HG02885 (cell line): ENCODE data around the gene PLEKHF1.
"Not testable (repeated sequence)": the region's sequence is repeated elsewhere in the genome, so short reads cannot be mapped to it uniquely, and the experiment has no call there.

Experiments used
- ATAC-seq: cut with Tn5 transposase; IDR thresholded peaks from one replicate; pipeline ENCODE4 v1.9.1; 2021; ENCODE audit warnings: mild to moderate bottlenecking; ENCODE audit not compliant: unreplicated experiment, poor library complexity

The PLEKHF1 gene

DNA sequence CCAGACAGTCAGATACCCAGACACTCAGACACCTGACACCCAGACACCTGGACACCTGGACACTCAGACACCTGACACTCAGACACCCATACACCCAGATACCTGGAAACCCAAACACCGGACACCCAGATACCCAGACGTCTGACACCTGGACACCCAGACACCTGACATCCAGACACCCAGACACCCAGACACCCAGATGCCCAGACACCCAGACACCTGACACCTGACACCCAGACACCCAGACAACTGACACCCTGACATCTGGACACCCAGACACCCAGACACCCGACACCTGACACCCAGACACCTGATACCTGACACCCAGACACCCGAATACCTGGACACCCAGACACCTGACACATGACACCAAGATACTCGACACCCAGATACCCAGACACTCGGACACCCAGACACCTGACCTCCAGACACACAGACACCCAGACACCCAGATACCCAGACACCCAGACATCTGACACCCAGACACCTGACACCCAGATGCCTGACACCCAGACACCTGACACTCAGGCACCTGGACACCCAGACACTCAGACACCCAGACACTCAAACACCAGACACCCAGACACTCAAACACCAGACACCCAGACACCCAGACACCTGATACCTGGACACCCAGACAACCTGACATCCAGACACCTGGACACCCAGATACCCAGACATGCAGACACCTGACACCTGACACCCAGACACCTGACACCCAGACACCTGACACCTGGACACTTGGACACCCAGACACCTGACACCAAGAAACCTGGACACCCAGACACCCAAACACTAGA is 30.7 kb downstream of the PLEKHF1 start:
- ATAC-seq: no peak

DNA sequence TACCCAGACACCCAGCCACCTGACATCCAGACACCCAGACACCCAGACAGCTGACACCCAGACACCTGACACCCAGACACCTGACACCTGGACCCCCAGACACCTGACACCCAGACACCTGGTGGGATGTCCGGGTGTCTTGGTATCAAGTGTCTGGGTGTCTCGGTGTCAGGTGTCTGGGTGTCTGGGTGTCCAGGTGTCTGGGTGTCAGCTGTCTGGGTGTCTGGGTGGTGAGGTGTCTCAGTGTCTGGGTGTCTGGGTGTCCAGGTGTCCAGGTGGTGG is 31.2 kb downstream of the PLEKHF1 start:
- no peak for ATAC-seq

DNA sequence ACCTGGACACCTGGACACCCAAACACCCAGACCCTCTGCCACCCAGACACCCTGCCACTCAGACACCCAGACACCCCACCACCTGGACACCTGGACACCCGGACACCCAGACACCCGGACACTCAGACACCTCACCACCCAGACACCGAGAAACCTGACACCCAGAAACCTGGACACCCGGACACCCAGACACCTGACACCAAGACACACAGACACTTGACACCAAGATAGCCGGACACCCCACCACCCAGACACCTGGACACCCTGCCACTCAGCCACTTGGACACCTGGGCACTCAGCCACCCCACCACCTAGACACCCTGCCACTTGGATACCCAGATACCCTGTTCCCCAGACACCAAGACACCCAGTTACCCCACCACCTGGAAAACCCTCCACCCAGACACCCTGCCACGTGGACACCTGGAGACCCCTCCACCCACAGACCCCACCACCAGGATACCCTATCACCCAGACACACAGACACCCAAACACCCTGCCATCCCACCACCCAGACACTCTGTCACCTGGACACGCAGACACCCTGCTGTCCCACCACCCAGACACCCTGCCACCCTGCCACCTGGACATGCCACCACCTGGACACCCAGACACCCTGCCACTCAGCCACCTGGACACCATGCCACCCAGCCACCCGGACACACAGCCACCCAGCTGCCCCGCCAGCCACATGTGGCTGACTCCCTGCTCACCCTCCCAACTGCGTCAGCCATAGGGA is 32.4 kb downstream of the PLEKHF1 start:
- no peak for ATAC-seq

DNA sequence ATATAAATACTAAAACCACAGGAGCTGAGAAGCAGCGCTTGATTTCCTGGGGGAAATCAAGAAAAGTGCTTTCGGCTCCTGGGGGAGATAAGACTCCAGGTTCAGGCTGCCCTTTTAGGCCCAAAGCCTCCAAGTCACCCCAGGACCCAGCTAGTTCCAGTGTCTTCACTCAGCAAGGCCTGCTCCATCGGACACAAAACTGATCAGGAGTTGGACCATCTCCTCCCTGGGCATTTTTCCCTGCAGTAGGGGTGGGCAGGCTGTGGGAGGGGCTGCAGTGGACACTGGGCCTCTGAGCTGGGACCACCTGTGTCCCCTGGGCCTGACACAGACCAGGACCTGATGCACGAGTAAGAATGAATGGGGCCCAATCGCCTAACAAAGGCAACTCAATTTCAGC is 34.6 kb downstream of the PLEKHF1 start:
- ATAC-seq: no peak

DNA sequence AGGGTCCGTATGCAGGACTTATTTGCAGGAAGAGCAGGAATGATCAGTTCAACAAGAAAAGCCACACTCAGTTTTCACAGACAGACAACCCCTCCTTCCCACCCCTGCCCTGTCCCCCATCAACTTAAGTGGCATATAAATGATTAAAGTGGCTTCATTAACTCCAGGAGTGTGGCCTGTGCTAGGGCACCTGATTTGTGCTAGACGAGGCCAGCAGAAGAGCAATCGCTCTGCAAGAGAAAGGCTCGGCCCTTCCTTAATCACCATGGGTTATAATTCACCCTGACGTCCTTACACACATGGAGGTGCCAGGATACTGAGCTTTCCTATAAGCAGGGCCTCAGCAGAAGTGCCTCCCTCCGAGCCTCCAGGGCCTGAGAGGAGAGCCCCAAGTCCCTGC is 35.2 kb downstream of the PLEKHF1 start:
- ATAC-seq: no peak

DNA sequence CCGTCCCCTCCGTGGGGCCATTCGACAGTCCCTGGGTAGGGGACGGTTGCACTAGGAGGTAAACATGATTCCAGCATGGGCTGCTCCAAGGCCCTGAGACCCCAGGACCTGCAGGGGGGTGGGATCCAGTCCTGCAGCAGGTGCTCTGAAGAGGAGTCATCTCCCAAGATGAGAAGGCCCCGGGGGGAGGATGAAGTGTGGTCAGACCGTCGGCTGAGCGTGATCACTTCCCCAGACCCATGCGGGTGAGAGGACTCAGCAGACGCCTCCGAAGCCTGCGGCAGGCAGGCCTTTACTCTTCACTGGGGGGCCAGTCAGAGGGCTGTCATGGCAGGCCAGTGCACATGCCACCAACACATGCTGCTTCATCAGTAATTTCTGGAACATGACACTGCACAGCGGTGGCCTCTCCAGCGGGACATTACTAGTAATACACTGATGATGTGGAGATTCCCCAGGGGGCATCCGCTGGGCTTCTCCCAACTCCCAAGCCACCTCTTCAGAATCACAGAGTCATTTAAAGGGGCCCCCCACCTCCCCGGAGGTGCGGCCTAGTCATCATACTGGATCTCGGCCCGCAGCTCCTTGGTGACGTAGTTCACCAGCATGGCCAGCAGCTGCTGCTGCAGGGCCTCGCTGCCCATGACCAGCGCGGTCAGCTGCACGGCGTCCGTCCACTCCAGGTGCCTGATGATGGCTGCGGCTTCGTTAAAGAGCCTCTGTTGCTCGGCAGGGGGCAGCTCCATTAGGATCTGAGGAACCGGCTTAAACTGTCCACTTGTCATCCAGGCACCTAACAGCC is 37.1 kb downstream of the PLEKHF1 start:
- ATAC-seq: no peak

DNA sequence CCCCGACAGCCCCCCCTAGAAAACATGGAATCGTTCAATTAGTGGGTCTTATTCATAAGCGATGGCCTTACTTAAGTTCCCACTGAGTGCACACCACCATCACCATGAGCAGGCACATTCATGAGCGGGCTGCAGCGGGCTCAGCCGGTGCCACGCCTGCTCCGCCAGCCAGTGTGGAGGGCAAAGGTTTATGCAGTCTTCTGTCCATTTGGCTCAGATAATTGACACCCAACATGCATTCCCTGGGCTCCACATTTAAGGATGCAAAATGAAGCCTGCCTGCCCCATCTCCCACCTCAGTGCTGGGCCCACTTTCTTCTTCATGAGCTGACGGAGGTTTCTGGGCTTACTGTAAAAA is 37.7 kb downstream of the PLEKHF1 start:
- ATAC-seq: no peak

DNA sequence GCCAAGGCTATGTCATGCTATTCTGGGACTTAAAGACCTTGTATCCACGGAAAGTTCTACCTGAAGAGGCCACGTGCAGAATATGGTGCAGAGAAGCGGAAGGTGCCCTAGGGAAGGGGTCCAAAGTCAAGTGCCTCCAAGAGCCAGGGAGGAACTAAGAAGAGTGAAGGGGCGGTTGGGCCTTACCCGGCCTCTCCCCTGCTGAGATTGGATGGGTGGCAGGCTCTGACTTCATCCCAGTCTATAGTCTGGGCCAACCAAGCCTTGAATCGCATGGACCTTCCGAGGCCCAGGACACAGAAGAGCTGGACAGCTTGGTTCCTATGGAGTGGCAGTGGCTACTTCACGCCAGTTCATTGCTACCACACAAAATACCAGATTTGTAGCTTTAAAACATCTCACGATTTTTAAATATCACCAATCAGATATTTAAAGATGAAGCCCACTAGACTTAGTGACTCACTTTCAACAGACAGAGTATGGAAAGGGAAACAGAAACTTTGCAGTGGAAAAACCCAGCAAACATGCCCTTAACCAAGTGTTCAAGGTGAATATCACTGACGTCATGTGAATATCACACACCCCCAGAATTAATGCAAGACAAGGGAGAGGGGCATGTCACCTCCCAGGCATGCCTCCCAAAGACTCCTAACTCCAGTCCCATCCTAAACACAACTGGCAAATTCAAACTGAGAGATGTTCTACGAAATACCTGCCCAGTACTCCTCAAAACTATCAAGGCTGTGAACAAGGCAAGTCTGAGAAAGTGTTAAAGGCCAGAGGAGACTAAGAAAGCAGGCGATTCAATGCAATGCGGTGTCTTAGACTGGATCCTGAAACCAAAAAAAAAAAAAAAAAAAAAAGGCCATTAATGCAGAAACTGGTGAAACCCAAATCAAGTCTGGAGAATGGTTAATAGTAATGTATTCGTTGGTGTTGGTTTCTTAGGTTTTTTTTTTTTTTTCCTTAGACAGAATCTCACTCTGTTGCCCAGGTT is 39.6 kb downstream of the PLEKHF1 start:
- peak; percentile 74 for ATAC-seq

DNA sequence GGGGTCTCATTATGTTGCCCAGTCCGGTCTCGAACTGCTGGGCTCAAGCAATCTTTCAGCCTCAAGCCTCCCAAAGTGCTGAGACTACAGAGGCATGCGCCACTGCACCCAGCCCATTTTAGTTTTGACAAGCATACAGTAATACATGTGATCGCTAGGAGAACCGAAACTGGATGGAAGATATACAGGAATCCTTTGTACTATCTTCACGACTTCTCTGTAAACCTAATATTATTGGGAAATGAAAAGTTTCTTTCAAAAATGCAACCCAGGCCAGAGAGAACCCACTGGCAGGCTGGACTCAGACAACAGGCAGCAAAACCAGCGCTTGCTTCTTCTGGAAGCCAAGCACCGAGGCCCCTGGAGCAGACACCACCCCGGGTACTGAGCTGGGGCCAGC is 40.4 kb downstream of the PLEKHF1 start:
- no peak for ATAC-seq

DNA sequence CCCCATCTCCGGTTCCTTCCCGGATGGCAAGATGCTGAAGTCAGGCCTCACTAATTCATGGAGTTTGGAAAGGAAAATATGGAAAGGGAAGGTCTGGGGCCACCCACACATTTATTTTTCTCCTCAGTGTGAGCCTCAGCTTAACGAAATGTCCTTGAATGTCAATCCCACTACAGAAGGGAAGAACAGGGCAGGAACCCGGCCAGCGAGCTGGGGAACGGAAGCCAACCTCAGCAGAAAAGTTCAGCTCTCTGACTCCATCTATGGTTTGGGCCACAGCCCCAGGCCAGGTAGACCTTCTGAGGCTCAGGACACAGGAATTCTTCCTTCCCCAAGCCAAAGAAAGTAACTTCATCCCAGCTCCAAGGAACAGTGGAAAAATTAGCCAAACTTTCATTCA is 41.4 kb downstream of the PLEKHF1 start:
- no peak for ATAC-seq

DNA sequence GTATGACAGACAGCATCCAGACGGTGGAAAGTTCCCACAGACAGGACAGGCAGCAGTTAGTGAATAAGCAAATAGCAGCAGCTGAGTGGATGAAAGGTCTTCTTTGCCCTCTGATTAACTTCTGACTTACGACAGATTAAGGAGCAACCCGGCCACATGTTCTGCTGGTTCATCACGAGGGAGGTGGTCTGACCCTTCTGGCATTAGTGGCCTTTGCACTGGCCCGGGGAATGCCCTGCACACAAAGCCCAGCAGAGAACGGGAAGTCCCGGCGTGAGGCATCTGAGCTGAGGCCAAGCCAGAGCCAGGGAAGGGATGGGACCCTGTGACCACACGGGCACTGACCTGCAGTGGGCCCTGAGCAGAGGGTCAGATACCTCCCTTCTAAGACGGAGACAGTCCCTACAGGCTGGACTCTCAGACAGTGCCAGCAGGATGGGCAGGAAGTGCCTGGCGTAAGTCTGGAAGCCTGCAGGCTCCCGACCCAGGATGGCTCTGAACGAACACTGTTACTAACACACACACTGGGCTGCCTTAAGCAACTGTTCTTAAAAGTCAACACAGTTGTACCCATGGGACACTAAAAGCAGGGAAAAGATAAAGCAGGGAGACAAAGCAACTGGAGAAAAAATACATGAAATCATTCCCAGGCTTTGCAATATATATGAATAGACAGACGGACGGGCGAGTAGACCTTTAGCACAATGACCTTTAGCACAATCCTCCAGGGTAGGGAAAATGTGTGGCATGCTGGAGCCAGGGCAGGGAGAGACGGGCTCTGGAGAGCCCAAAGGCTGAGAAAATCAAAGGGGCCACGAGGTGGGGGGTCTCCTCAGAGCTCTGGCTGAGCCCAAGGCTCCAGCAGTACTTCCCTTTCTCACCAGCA is 43.5 kb downstream of the PLEKHF1 start:
- ATAC-seq: no peak

DNA sequence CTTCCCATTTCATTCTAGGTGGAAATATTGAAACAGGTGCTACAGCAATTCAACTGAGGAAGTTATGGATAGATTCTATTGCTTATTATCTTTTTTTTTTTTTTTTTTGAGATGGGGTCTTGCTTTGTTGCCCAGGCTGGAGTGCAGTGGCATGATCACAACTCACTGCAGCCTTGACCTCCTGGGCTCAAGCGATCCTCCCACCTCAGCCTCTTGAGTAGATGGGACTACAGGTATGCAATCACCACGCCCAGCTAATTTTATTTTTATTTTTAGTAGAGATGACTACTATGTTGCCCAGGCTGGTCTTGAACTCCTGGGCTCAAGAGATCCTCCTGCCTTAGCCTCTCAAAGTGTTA is 44.2 kb downstream of the PLEKHF1 start:
- not testable (repeated sequence) for ATAC-seq

DNA sequence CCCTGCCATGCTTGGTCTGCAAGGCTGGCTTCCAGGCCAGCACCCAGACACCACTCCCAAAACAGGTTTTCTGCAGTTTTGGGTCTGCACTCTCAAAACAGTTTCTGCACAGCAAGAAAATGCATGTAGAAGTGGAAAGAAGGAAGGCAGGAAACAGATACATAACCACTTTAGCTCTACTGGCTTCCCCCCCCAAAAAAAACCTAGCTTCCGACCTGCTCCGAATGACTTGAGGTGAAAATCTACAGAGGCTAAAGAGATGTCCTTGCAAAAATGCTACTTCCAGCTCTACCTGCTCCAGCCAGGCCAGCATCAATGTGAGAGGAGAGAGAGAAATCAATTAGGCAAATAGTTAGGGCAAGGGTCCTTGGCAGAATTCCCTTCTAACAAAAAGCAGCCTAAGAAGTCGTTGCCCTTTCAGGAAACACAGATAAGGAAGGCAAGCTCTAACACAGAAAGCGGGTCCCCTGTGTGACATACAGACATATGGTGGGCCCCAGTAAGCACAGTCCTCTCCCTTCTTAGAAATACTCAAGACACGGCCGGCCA is 46.4 kb downstream of the PLEKHF1 start:
- no peak for ATAC-seq

DNA sequence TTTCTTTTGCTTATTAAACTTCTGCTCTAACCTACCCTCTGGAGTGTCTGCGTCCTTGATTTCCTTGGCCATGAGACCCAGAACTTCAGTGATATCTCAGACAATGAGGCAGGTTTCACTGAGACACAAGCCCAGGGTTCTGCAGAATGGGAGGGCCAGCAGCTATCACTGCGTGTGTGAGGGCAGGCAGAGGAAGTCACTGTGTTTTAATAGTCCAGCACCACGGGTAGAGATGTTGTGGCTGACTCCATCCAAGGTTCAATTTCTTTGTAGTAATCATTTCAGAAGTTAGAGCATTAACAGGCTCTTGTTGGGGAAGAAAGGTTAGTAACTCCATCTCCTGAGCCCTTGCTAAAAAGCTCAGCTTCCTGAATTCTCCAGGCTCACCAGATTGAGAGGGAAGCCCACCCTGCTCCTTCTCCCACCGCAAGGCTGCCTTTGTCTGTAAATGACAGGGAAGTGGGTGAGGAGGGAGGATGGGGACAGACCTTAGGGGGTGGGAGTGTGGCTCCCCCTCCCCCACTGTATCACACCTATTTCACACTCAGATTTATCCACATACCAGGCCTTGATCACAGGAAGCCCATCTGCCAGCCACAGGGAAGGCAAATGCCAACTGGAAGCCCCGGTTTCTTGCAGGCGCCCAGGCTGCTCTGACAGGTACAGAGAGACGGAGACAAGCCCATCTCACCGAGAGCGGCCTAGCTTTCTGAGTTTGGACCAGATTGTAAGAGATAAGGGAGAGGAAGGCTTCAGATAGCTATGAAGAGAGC is 47.7 kb downstream of the PLEKHF1 start:
- ATAC-seq: no peak

DNA sequence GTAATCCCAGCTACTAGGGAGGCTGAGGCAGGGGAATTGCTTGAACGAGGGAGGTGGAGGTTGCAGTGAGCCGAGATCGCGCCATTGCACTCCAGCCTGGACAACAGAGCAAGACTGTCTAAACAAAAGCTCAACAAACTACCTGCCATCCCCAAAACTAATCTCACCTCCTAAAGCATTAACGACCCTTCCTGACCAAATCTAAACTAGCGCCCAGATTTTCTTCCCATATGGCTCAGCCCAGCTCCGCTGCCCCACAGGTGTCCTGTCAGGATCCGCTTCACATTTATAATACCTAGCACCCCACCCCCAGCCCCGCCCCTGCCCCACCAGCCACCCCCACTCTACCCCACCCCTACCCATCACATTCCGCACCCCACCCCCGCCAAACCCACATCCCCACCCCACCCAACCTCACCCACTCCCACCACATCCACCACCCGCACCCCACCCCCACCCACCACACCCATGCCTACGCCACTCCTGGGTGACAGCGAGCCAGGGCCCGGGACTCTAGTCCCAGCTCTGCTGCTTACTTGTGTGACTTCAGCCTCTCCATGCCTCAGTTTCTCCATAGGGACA is 49.2 kb downstream of the PLEKHF1 start:
- ATAC-seq: peak; percentile 18

DNA sequence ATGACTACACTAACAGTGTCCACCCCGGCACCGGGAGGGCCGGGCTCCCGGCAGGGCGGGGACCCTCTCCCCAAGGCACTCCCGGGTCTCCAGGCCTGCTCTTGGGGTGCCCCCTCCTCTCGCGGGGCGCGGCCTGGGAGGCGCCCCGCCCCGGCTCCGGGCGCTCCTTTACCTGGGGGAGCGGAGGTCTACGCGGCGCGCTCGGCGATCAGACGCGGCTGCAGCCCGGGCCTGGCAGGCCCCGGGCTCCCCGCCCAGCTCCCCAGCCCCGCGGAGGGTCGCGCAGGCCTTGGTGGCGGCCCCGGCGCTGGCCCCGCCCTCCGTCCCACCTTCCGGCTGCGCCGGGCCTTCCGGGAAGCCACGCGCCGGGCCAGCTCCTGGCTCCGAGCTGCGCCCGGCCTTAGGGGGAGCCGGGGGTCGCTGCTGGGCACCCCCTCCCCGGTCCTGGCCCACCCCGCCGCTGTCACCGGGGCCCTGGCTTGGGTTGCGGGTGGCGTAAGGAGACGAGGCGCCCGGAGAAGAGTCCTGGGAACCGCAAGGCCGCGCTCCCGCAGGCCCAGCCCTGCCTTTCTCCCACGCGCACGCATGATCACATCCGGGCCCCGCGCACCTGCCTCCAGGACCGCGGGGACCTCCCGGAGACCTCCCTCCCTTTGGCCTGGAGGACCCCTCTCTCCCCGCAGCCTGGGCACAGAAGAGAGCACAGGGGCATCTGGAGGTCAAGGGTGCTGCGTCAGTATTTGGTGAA is 49.9 kb downstream of the PLEKHF1 start, which contains the start of gene C19orf12:
TSS of gene C19orf12 (minus strand) at position 309 of the 748 bp plus-strand sequence. CDS start 6,848 bp downstream, outside the sequence.
- ATAC-seq: peak; percentile 76
